HG02642 (cell line): Measurements from ENCODE around the gene PBX1.
"Not testable (repeated sequence)": the region's sequence is repeated elsewhere in the genome, so short reads cannot be mapped to it uniquely, and the experiment has no call there.

Experiments
- ATAC-seq: cut with Tn5 transposase; IDR thresholded peaks from one replicate; pipeline ENCODE4 v1.9.1; 2021; ENCODE audit warnings: mild to moderate bottlenecking; ENCODE audit not compliant: unreplicated experiment, poor library complexity

Gene PBX1

DNA sequence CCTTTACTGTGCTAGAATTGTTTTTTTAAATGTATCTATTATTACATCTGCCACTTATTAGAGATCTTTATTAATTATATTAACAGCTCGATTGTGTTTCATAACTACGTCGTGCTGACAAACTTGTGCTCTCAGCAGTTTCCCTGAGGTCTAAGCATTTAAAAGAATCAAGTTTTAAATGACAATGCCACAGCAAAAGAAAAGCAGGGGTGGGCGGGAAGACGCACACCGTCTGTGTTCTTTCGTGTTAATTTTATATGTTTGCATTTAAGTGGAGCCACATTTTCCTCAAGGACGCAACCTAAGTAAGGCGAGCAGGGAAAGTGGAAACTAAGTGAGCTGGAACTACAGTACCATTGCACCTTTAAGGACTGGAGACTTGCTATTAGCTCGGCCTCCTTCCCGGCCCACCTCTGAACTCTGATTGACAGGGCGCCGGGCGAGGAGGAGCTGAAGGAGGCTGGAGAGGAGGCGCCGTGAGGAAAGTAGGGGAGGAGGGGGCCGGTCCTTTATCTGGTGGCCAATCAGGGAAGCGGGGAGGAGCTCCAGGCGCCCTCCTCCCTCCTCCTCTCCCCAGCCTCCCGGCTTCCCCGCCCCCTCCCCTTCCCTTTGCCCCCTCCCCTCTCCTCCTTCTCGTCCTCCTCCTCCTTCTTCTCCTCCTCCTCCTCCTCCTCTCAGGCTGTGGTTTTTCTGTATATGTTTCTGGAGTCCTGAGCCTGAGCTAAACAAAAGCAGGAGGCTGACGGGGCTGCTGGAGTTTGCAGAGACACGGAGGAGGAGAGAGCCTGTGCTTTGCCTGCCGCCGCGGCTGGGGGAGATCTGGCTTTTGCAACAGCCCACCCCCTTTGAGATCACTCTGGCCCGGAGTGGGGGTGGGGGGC is at the start of gene PBX1:
Gene PBX1 (plus strand): TSS at position 724 of the 881 bp plus-strand sequence.
- peak; percentile 100 for ATAC-seq

DNA sequence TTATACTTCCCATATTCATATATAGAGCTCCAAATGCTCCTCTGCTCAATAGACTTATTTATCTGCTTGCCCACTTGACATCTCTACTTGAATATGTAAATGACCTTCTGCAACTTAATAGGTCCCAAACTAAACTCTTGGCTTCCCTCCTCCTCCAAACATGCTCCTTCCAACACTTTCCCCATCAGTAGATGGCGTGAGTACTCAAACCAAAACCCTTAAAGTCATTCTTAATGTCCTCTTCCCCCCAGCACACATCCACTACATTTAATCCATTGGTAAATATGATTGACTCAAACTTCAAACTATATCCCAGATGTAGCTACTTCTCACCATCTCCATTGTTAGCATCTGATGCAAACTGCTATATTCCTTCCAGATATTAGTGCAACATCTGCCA is 48.5 kb upstream of the PBX1 start:
- ATAC-seq, result no peak

DNA sequence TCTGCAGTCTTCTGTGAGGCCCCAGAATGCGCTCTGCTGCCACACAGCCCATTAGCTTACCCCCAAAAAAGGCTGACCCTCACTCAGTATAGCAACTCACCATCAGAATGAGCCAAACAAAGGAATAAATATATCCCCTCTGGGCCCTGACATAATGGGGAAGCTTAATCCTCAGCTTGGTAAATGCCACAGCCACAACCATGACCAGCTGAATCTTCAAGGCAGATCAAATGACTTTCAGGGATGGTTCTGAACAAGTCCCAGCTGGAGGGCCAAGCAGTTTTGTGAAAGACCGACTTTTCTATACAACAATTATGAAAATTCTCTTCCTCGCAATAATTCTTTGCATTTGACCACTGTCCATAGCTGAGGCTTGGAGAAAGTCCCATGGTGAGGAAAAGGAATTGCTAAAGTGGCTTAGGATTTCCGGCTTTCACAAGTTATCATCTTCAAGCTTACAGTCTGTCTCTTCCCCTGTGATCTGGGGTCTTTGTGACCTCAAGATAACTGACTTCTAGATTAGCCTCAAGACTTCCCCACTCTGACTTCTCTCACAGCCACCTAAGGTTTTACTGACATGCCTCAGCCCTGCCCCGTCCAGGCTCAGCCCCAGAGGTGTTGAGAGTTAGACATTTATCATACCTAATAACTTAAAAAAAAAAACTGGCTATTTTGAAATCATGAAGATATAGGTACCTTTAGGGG is 47.8 kb upstream of the PBX1 start:
- ATAC-seq, result no peak

DNA sequence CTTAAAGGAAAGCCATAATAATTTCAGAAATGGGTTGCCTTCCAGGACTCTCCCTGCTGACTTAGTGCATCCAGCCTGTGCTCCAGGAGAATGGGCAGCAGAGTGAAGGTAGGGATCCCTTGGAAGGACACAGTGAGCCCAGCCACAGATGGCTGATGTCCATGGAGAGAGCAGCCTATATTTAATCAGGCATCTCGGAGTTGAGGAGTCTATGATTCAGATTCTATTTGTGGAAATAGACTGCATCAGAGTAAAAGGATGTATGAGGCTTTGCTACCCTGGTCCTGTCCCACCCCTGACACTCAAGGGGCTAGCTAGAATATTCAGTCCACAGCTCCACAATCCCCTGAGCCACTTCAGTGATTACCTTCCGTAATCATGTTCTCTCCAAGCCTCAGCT is 43.8 kb upstream of the PBX1 start:
- no peak for ATAC-seq

DNA sequence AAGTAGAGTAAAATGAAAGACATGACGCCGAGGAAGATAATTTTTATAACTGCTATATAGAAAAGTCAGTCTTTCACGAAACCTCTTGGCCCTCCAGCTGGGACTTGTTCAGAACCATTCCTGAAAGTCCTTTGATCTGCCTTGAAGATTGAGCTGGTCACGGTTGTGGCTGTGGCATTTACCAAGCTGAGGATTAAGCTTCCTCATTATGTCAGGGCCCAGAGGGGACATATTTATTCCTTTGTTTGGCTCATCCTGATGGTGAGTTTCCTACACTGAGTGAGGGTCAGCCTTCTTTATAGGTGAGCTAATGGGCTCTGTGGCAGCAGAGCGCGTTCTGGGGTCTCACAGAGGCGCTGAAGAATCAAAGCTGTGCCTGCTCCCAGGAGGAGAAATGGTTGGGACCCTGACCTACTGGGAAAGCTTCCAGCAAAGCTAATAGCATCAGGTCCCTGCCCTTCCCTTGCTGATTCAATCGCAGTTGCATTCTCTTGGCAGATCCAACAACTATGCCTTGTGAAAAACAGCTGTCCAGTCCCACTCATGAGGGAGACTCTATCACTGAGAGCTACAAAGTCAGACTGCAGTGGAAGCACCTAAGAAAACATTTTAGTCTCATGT is 43.2 kb upstream of the PBX1 start:
- no peak for ATAC-seq

DNA sequence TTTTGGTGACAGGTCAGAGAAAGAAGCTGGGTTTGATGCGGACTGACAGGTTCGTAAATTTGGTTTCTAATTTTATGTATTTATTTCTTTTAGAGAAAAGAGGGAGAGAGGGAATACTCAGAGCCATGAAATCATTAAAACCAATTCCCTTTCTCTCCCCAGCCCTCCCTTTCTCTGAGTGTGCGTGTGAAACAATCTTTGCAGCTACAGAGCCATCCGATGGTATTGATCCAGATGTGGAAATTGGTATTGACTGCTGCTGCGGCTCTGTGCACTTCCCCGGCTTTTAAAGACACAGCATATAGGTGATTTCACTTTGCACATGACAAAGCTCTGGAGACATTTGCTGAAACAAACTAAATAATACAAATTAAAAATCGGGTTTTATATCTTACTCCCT is 42.4 kb upstream of the PBX1 start:
- no peak for ATAC-seq

DNA sequence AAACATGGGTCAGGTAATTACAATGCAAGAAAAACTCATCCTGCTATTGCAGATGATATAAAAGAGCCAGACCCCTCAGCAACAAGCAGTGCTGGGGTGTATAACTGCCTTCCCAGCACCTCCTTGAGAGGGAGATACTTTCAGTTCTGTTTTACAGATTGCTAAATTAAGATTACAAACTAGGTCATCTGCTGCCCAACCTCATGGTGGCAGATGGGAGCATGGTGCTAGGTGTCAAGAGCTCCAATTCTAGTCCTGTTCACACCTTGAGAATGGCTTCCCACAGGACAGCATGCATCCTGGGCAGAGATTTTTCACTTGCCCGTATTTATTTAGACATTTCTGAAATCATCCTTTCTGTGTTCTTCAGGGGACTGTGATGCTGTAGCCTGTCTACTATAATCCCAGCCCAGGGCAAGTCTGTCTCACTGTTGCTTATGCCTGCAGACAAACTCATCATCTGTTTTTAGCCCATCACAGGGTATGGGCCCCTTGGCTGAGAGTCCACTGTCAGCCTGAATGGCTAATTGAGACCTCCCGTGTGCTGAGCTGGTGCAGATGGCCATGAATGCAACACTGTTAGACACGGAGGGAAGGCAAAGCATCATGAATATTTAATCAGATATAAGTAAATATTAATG is 40.2 kb upstream of the PBX1 start:
- no peak for ATAC-seq

DNA sequence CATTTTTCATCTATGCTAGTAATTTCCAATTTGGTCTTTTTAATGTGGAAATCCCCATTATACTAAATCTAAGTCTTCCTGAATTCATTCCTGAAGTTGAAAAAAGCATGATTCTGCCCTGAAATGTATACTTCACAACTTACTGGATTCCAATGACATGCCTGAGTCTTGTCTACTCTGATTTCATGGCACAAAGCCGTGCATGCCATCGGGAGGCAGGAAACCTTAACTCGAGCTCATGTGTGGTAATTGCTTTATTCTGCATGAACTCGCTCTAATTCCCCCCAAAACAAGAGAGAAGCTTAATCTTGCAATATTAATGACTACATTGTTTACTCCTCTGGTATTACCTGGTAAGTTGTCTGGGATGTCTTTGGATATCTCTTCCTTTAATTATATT is 39.6 kb upstream of the PBX1 start:
- no peak for ATAC-seq

DNA sequence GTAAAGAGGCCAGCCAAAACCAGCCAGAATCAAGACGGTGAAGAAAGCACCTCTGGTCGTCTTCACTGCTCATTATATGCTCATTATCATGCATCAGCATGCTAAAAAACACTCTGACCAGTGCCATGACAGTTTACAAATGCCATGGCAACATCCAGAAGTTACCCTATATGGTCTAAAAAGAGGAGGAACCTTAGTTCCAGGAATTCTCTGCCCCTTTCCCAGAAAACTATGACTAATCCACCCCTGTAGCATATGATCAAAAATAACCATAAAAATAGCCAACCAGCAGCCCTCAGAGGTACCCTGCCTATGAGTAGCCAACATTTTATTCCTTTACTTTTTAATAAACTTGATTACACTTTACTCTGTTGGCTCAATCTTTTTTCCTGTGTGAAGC is 34.2 kb upstream of the PBX1 start:
- ATAC-seq, result no peak

DNA sequence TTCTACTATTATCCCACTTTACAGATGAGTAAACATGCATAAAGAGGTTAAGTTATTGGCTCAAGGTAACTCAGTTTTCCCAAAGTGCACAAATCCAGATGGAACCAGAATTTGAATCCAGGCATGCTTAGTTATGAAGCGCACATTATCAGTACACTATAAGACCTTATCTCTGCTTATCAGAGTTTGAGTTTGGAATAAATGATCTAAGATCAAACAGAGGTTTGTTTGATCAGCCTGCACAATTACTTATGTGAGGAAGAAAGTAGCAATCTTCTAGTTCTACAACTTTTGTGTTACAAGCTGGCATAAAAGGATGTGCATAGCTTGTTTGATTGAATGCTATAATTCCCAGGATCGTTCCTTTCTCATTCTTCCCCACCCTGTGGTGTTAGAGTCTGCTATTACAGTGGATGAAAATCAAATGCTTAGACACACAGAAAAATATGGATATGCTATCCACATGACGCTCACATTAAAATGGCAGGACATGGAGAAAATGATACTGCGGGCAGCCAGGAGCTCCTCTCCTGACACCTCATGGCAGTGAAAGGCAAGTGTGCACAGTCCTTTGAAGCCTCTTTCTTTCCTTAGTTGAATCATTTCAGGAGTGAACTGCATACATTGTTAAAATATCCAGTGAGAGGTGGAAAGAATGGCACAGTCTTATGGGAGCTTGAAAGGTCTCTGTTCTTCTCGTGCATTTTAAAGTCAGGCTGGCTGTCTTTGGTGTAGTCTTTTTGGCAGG is 23.9 kb upstream of the PBX1 start:
- no peak for ATAC-seq

DNA sequence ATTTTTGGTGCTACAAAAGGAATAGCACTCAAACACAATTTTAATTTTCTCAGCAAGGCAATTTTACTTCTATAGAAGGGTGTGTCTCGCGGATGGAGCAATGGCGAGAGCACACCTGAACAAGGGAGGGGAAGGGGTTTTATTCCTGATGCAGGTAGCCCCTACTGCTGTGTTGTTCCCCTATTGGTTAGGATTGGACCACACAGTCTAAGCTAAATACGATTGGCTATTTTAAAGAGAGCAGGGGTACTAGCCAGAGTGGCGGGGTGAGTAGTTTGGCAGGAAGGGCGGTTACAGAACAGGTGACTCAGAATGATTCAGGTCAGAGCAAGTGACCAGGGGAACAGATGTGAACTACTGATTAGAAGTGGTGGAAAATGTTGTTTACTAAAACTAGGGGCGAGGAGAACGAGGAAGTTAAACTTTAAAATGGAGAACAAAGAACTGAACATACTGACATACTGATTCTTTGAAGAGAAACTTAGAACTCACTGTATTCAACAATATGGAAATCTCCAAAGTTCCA is 6.5 kb upstream of the PBX1 start:
- not testable (repeated sequence) for ATAC-seq

DNA sequence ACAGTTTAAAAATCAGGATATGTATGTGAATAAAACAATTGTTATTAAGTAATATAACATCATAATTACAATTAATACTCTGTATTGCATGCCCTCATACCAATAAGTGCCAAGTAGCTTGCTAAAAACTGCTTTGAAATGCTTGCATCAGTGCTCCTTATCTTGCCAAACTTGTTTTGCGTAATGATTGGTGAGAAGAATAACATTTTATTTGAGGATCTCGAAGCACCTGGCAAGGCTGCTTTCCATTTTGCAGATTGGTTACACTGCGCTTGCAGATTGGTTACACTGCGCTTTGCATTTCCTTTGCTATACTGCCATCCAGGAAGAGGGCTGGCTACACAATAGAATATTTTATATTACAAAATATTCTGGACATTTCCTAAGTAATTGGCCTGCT is 1.7 kb upstream of the PBX1 start:
- ATAC-seq, result no peak

DNA sequence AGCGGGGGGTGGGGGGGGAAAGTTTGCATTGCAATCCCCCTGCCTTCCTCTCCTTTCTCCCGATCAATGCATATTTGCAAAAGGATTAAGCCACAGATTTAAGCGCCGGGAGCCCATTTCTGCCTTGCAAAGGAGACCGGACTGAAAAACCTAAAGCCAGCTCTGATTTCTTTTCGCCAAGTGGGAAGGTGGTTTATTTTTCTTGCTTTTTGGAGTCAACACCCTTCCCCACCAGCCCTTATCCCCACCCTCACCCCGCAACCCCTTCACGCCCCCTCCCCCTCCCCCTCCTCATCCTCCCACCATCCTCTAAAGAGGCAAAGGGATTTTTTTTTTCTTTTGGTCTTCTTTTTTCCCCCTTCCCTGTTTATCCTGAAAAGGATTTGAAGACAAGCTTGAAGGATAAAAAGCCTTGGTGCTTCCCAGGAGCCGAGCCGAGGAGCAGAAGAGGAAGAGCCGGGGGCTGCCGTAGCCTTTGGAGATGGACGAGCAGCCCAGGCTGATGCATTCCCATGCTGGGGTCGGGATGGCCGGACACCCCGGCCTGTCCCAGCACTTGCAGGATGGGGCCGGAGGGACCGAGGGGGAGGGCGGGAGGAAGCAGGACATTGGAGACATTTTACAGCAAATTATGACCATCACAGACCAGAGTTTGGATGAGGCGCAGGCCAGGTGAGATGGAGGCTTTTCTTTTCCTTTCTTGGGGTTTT is 513 bp downstream of the PBX1 start:
- no peak for ATAC-seq

DNA sequence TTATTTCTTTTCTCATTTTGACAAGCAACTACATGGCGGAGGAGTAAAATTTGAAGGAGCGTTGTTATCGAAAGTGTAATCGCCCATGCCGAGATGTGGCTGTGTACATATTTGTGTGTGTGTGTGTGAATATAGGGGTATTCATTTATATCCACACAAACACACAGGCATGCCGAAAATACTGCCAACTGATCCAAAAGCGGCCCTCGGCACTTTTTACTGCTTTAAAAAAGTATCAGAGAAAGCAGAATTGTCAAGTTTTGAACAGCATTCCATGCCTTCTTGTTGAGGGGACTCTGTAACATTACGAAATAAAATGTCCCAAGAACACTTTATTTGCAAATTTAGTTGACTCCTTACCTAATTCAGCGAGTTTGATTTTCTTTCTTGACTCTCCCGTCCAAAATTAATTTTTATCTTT is 1.1 kb downstream of the PBX1 start:
- ATAC-seq, result no peak

DNA sequence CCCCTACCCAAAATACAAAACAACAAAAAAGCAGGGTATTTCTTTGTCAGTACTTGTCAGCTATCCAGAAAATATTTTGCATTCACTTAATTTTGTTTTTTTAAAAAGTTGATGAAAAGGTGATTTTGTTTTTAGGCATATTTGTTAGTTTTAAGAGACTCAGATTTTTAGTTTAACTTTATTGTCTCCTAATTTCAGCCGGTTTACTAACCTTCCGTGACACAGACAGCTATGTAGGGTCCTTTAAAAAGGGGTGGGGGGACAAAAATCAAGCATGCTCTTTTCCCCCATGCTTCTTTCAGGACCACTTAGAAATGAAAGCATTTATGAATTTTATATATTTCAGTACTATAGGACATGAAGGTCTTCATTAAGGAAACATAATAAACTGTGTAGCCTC is 1.6 kb downstream of the PBX1 start:
- no peak for ATAC-seq

DNA sequence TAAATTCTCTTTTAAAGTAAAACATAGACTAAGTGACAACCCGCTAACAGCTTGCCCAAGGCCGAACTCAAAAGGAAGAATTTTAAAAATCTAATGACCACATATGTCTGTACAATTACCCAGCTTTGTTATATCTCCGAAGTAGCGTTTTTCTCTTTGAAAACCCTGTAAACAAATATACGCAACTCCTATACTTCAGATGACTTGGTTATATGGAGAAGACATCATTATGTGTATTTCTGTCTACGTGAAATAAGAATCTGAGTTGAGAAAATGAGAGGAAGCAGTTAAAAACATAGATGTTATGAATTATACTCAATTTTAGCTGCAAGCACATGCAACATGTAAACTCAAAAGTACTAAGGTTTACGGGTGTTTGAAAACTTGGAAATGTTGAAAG is 2.0 kb downstream of the PBX1 start:
- ATAC-seq, result no peak

DNA sequence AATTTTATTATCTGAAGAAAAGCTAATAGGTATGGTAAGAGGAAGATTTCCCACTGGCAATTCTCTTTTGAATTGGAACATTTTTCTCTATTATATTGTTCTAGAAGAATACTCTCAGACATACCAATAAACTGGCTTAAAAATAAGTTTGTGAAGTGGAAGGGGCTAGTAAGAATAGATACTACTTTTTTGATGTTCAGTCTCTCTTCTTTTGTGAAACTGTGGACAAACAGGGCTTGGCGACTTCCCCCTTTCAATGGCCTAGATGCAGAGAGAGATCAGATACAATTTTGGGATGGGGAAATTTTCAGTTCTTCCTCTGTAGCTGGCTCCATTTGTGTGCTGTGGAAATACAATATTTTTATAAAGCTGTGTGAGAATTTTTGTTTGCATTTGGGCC is 2.5 kb downstream of the PBX1 start:
- no peak for ATAC-seq

DNA sequence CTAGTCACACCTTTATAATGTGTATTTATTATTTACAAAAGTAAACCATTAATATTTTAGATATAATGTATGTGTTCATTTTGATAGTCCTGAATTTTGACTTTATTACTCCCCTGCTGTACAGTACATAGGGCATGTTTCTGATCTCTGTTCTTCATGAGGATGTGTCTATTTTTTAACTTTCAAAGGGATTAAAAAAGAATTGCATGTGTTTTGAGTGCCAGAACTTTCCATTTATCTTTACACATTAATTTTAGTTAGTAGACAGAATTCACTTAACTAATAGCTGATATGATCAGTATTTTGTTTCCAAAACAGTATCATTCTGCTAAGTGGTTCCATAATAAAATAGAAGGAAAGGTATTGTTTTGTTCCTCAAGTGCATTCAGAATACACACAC is 3.1 kb downstream of the PBX1 start:
- ATAC-seq, result no peak

DNA sequence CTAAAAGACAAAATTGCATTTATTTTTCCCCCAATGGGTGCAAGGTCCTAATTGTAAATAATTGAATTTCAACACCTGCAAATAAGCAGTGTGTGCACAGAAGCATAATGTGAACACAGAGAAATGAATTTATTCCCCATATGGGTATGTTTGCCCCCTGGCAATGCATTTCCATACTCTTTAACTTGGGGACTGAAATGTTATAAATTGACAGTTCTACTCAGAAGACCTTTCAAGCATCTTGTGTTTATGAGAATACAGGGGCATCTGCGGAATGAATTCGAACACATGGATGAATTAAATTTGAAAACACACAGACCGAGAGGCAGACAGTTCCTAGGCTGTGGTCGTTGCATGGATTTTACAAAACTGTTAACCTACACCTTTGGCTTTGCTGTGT is 3.5 kb downstream of the PBX1 start:
- no peak for ATAC-seq
